GM12878 (cell line): ENCODE data around the gene FREM2. TPM values are rescaled to one million over a fixed set of nuclear protein-coding genes. Genes with fewer than 3 reads are reported as not detected.

Experiments used
- ATAC-seq: fragments of 200-7000 bp; cut with Tn5 transposase; 3 replicates; pipeline ENCODE4 v1.9.1; 2020; ENCODE audit warnings: mild to moderate bottlenecking, moderate library complexity
- BruUV-seq: library from RNA; stranded (reverse); fragments of 400-500 nt; replicated peaks from 2 replicates; lab custom pipeline; 2021; lab: Mats Ljungman, UMichigan
- CTCF ChIA-PET: fragments of 300-600 bp; sonication (Branson Sonifier 250); formaldehyde crosslinking; extraction: SDS; loops from one replicate; lab custom pipeline; 2021; ENCODE audit warnings: inconsistent platforms; lab: Yijun Ruan, JAX
- POLR2A ChIA-PET: fragments of 350-600 bp; formaldehyde crosslinking; extraction: SDS; loops from one replicate; lab custom pipeline; 2021; ENCODE audit warnings: inconsistent platforms; lab: Charles Lee
- RAD21 ChIA-PET: fragments of 300-600 bp; sonication (Branson Sonifier 250); formaldehyde crosslinking; loops from one replicate; lab custom pipeline; 2023; ENCODE audit warnings: antibody characterized with exemption; ENCODE audit not compliant: unreplicated experiment; lab: Charles Lee
- SMC1A ChIA-PET: fragments of 300-600 bp; sonication (Branson Sonifier 250); formaldehyde crosslinking; loops from one replicate; lab custom pipeline; 2023; ENCODE audit not compliant: unreplicated experiment, uncharacterized antibody; lab: Charles Lee
- DNase-seq: peaks from one replicate; pipeline ENCODE4 v3.0.0-alpha.2; 2011; ENCODE audit warnings: low read depth, low spot score
- FAIRE-seq: peaks from 3 replicates; lab custom pipeline; 2011; peaks lifted over from hg19 to GRCh38; lab: Jason Lieb, UNC
- H2AFZ ChIP-seq: 2 replicates; pipeline ENCODE4 v1.6.0; 2011; ENCODE audit warnings: low read depth, low read length, control low read depth; ENCODE audit not compliant: control insufficient read depth
- H3K27ac ChIP-seq: 2 replicates; pipeline ENCODE4 v1.5.1; 2011; ENCODE audit warnings: control low read depth; ENCODE audit not compliant: control insufficient read depth, insufficient read depth
- H3K27me3 ChIP-seq, 2 experiments: replicated peaks in 1 of 2; 2 replicates each; pipeline versions ENCODE4 v1.6.0 to v1.6.1; 2011; ENCODE audit warnings: low read length in 1 of 2; ENCODE audit not compliant: control insufficient read depth in 2 of 2, insufficient read depth in 2 of 2
- H3K36me3 ChIP-seq, 2 experiments: 2 replicates each; pipeline ENCODE4 v1.5.1; 2011; ENCODE audit warnings: low read length in 1 of 2; ENCODE audit not compliant: control insufficient read depth in 2 of 2, insufficient read depth in 2 of 2
- H3K4me1 ChIP-seq: 2 replicates; pipeline ENCODE4 v1.6.1; 2011; ENCODE audit warnings: mild to moderate bottlenecking, low read length, moderate library complexity, mixed read lengths; ENCODE audit not compliant: control insufficient read depth, insufficient read depth
- H3K4me2 ChIP-seq: 2 replicates; pipeline ENCODE4 v1.6.0; 2011; ENCODE audit warnings: control low read depth; ENCODE audit not compliant: control insufficient read depth, insufficient read depth
- H3K4me3 ChIP-seq: fragments of 200-600 bp; sonication (generic); 2 replicates; pipeline ENCODE4 v1.5.1; 2016
- H3K79me2 ChIP-seq: 2 replicates; pipeline ENCODE4 v1.6.0; 2011; ENCODE audit warnings: low read length; ENCODE audit not compliant: control insufficient read depth, insufficient read depth
- H3K9ac ChIP-seq: 2 replicates; pipeline ENCODE4 v1.8.0; 2011; ENCODE audit warnings: low read length, control low read depth, mixed read lengths; ENCODE audit not compliant: control insufficient read depth, insufficient read depth
- H3K9me3 ChIP-seq: replicated peaks from 3 replicates; pipeline ENCODE4 v1.5.1; 2011; ENCODE audit warnings: mild to moderate bottlenecking, low read length; ENCODE audit not compliant: control insufficient read depth, insufficient read depth
- H4K20me1 ChIP-seq: 2 replicates; pipeline ENCODE4 v1.6.0; 2011; ENCODE audit not compliant: control insufficient read depth, insufficient read depth
- MEF2B ChIP-seq: fragments of 450-650 bp; IDR thresholded peaks from 2 replicates; pipeline ENCODE4 v1.6.1; 2018; ENCODE audit warnings: mild to moderate bottlenecking, moderate library complexity; ENCODE audit not compliant: partially characterized antibody, poor library complexity, severe bottlenecking
- PAX8 ChIP-seq: fragments of 450-650 bp; IDR thresholded peaks from 2 replicates; pipeline ENCODE4 v1.6.1; 2017; ENCODE audit warnings: mild to moderate bottlenecking, moderate library complexity
- RAD51 ChIP-seq: fragments of 450-650 bp; IDR thresholded peaks from 2 replicates; pipeline ENCODE4 v1.6.1; 2016; ENCODE audit warnings: moderate library complexity, mild to moderate bottlenecking, inconsistent platforms
- WGBS: methylation state at CpG from one replicate; pipeline ENCODE4 v1.1.6; 2016; ENCODE audit warnings: low lambda C conversion rate; ENCODE audit not compliant: insufficient replicate concordance, insufficient coverage; ENCODE audit errors: missing lambda C conversion rate; 5-methylcytosine and 5-hydroxymethylcytosine counted together
- in situ Hi-C: fragments of 300-500 bp; cut with MboI; formaldehyde crosslinking; loops from 9 replicates; pipeline ENCODE4 v1.14.3; 2018; ENCODE audit warnings: mixed read lengths
- intact Hi-C: fragments of 100-400 bp; cut with micrococcal nuclease; formaldehyde crosslinking; loops from one replicate; pipeline ENCODE4 v1.14.2; 2022; ENCODE audit not compliant: unreplicated experiment
- polyA plus RNA-seq, 11 experiments: library from polyadenylated mRNA; depleted of rRNA in 4 of 11; unstranded in 6 of 11; stranded (reverse) in 5 of 11; fragments of >200 nt; fragmentation: Nextera tagmentation in 4 of 11; fragmentation: Illumina TruSeq in 1 of 11; extraction: Ambion mirVana in 4 of 11; extraction: Trizol in 1 of 11; gene quantifications; 1 replicate in 1 of 11; 2 replicates in 10 of 11; pipeline versions ENCODE4 v1.2.1 to v1.2.3, GENCODE V29; 2011 to 2016; ENCODE audit warnings: inconsistent platforms in 2 of 11, missing spikeins in 2 of 11, low read depth in 1 of 11
- total RNA-seq, 4 experiments: library from RNA; depleted of rRNA in 3 of 4; stranded (reverse); fragments of >200 nt in 3 of 4; fragmentation: Illumina TruSeq in 1 of 4; extraction: Trizol in 1 of 4; gene quantifications; 2 replicates each; pipeline versions ENCODE4 v1.2.1 to v1.2.3, GENCODE V29; 2013 to 2021
- TF ChIP-seq, protein P1 (sequence below): IDR thresholded peaks from 2 replicates; pipeline ENCODE4 v1.6.1; 2012; ENCODE audit warnings: low read depth, low read length, improper control_type of control experiment
- TF ChIP-seq, protein P2 (sequence below): fragments of 450-650 bp; IDR thresholded peaks from 2 replicates; pipeline ENCODE4 v1.6.1; 2018; ENCODE audit warnings: mild to moderate bottlenecking, low read depth, moderate library complexity; ENCODE audit not compliant: partially characterized antibody

FREM2 gene
- total and polyA plus RNA-seq, 10 of the 15 experiments (the other 5 are each of a cell fraction or from before 2014, with no cell fraction given) = 0.02 to 0.12 (median 0.05) TPM; not detected in 2

DNA sequence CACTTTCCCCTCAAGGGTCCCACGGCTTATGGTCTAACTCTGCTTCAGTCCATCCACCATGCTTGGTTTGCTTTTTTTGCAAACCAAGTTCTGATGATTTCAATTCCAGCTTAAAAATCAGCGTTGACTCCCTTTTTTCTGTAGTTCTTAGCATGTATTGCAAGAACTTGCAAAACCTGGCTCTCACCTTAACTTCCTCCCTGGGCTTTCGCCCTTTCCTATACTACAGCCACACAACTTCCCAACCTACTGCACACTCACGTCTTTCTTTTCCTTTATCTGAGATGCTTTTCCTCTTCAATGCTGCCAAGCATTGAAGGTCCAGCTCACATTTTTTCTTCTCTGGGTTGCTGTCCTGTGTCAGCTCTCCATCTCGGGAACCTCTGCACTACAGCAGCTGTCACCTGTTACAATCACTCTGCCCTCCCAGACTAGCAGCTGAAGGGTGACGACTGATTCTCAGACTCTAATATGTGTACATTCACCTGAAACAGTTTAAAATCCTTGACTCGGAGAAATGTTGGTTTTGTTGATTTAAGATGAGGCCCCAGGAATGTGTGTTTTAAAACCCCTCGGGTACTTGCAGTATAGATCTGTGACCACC is 143.7 kb downstream of the FREM2 start (continued):
- TF ChIP-seq, protein P1, sequence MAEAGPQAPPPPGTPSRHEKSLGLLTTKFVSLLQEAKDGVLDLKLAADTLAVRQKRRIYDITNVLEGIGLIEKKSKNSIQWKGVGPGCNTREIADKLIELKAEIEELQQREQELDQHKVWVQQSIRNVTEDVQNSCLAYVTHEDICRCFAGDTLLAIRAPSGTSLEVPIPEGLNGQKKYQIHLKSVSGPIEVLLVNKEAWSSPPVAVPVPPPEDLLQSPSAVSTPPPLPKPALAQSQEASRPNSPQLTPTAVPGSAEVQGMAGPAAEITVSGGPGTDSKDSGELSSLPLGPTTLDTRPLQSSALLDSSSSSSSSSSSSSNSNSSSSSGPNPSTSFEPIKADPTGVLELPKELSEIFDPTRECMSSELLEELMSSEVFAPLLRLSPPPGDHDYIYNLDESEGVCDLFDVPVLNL = no peak
- TF ChIP-seq, protein P2, sequence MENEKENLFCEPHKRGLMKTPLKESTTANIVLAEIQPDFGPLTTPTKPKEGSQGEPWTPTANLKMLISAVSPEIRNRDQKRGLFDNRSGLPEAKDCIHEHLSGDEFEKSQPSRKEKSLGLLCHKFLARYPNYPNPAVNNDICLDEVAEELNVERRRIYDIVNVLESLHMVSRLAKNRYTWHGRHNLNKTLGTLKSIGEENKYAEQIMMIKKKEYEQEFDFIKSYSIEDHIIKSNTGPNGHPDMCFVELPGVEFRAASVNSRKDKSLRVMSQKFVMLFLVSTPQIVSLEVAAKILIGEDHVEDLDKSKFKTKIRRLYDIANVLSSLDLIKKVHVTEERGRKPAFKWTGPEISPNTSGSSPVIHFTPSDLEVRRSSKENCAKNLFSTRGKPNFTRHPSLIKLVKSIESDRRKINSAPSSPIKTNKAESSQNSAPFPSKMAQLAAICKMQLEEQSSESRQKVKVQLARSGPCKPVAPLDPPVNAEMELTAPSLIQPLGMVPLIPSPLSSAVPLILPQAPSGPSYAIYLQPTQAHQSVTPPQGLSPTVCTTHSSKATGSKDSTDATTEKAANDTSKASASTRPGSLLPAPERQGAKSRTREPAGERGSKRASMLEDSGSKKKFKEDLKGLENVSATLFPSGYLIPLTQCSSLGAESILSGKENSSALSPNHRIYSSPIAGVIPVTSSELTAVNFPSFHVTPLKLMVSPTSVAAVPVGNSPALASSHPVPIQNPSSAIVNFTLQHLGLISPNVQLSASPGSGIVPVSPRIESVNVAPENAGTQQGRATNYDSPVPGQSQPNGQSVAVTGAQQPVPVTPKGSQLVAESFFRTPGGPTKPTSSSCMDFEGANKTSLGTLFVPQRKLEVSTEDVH = no peak
- TF ChIP-seq MEF2B (no peak), PAX8 (no peak)

GRCh38 chr13:38844581-38844980 is 157.7 kb downstream of the FREM2 start:
- WGBS = 42% methylated on average over 1 of the region's 1 CpG
- CTCF ChIA-PET = interaction anchor here (0.6 to 1.2 kb wide), 5 partner anchors 17 to 70 kb away, joined by 3 to 5 read pairs (median 3); no protein-coding TSS in a partner anchor

More at GRCh38 chr13:38844581-38844980, 157.7 kb downstream of the FREM2 start:
- Histone ChIP-seq H3K9ac (no peak overlapping the region), H3K9me3 (no peaks in the 10 kb centered on the region; the same call in 1 of the 3 replicates), H3K79me2 (no peaks in the 10 kb centered on the region), H3K27ac (no peak overlapping the region), H3K36me3 (no peaks in the 10 kb centered on the region), H3K27me3 (no peaks in the 10 kb centered on the region), H3K4me2 (no peak overlapping the region), H2AFZ (no peak overlapping the region), H3K4me3 (no peak overlapping the region), H4K20me1 (no peaks in the 10 kb centered on the region), H3K4me1 (no peaks in the 10 kb centered on the region)
- ChIA-PET POLR2A (no interaction called here), RAD21 (interaction anchor here (1.3 kb wide), 1 partner anchor 31 kb away, joined by 3 read pairs; no protein-coding TSS in a partner anchor), SMC1A (interaction anchor here (0.7 to 1.6 kb wide), 2 partner anchors 17 to 22 kb away, joined by 3 to 4 read pairs; no protein-coding TSS in a partner anchor)
- DNase-seq (no peak), FAIRE-seq (no peak), ATAC-seq (no peak)
- intact Hi-C loops = no loop called here
- BruUV-seq = no TSS peak
- TF ChIP-seq RAD51 = no peak
- in situ Hi-C loops = no loop called here
